Stimulated activated CD4-positive, alpha-beta T cell treated with anti-CD3 and anti-CD28 coated beads, Interleukin-15, amount 100 ng/mL, for 1 hour (primary cell): ENCODE results near the gene IGF2R.
"Not testable (repeated sequence)": the region's sequence is repeated elsewhere in the genome, so short reads cannot be mapped to it uniquely, and the experiment has no call there.

Experiments used
- DNase-seq, 2 donors: peaks; one replicate each; pipeline ENCODE4 v3.0.0-alpha.2; 2020; ENCODE audit warnings: low read depth in 1 of 2, low spot score in 1 of 2

IGF2R gene

GRCh38 chr6:159996087-159996622 lies 27.3 kb downstream of the IGF2R start:
- no peak for DNase-seq

GRCh38 chr6:159996626-159997497 lies 28.0 kb downstream of the IGF2R start:
- no peak for DNase-seq

DNA sequence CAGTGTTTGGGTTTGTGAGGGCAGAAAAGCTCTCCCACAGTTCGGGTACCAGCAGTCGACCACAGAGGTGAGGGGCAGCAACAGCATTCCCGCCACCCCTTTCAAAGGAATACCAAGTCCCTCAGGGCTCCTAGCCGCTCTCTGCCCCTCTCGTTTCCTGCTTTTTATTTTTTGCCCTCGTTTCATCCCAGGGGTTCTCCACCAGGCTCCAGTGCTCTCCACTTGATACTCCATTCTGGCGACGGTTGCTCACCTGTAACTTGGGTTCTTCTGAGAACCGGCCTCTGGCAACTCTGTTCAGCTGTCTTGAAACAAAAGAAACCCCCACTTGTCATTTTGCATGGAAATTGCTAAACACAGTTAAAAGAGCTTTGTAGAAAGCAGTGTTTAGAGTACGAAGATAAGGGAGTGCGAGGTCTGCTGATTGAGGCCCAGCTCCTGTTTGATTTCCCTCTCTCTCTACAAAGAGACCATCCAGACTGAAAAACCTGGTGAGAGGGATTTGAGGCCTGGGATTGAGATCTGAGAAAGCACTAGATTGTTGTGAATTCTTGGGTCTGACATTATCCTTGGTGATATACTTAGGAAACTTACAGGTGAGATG lies 28.7 kb downstream of the IGF2R start:
- DNase-seq: no peak

DNA sequence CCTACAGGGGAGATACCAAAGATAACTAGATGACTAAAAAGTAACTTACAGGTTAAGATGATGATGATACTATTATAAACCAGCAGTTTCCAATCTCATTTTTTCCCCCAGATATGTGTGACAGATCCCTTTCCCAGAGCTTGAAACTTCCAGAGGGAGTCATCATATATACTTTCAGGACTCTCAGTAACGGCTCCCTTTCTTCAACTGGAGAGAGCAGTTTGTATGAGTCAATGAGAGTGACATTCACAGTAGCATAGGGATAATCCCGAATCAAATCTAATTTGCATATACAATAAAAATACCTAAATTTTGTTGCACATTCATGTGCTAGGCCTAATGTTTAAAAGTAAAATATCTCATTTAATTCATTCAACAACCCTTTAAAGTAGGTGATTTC lies 29.7 kb downstream of the IGF2R start:
- DNase-seq: no peak

DNA sequence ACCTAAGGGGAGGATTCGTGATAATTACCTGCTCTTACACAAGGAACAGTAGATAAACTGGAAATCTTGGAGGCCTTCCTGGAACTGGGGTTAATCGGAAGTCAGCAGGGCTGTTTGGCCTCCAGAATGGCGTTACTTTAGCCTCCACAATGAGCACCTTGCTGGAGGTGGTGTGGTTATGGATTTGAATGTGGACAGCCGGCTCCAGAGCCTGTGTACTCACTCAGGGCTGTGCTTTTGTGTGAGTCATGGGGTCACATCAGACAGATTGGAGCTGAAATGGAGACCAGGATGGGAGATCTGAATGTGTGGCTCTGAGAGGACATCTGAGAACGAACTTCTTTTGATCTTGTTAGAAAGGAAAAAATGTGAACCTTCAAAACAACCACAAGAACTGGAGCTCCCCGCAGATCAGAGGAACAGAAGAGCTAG lies 30.4 kb downstream of the IGF2R start:
- no peak for DNase-seq

DNA sequence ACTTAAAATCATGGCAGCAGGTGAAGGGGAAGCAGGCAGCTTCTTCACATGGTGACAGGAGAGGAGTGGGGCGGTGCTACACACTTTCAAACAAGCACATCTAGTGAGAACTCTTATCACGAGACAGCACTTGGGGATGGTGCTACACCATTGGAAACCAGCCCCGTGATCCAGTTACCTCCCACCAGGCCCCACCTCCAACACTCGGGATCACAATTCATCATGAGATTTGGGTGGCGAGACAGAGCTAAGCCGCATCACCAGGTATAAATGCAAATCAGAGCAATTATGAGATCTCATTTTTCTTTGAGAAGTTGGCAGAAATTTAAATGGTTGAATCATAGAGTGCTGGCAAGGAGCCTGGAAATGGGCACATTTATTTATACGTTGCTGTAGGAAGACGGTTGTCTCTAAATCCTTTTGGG lies 31.4 kb downstream of the IGF2R start:
- no peak for DNase-seq

DNA sequence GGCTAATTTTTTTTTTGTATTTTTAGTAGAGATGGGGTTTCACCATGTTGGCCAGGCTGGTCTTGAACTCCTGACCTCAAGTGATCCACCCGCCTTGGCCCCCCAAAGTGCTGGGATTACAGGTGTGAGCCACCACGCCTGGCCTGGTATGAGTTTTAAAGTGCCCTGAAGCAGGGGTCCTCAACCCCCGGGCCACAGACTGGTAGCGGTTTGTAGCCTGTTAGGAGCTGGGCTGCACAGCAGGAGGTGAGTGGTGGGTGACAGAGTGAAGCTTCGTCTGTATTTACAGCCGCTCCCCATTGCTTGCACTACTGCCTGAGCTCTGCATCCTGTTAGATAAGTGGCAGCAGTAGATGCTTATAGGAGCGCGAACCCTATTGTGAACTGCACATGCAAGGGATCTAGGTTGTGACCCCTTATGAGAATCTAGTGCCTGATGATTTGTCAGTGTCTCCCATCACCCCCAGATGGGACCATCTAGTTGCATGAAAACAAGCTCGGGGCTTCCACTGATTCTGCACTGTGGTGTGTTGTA lies 32.1 kb downstream of the IGF2R start:
- DNase-seq: not testable (repeated sequence)

GRCh38 chr6:160002882-160003281 lies 34.0 kb downstream of the IGF2R start:
- DNase-seq: no peak

- DNase-seq: no peak
Observed at GRCh38 chr6:160004018-160004417, 35.1 kb downstream of the IGF2R start.

- no peak for DNase-seq
Observed at GRCh38 chr6:160004419-160005175, 35.7 kb downstream of the IGF2R start.

DNA sequence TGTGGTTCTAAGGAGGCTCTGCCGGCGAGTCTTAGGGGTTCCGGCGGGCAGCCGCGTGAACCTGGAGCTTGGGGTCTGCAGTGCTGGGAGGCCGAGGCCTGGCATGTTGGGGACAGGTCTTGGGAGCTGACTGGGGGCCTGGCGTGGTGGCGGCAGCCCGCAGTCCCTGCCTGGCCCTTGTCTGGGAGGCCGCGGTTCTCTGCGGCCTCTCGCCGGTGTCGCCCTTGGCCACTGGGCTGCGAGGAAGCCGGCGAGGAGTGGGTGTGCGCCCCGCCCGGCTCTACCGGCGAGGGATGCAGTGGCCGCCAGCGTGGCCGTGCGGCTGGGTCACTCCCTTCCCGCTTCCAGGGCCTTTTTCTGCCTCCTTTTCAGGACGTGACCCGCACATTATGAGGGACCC lies 36.3 kb downstream of the IGF2R start:
- DNase-seq: no peak

DNA sequence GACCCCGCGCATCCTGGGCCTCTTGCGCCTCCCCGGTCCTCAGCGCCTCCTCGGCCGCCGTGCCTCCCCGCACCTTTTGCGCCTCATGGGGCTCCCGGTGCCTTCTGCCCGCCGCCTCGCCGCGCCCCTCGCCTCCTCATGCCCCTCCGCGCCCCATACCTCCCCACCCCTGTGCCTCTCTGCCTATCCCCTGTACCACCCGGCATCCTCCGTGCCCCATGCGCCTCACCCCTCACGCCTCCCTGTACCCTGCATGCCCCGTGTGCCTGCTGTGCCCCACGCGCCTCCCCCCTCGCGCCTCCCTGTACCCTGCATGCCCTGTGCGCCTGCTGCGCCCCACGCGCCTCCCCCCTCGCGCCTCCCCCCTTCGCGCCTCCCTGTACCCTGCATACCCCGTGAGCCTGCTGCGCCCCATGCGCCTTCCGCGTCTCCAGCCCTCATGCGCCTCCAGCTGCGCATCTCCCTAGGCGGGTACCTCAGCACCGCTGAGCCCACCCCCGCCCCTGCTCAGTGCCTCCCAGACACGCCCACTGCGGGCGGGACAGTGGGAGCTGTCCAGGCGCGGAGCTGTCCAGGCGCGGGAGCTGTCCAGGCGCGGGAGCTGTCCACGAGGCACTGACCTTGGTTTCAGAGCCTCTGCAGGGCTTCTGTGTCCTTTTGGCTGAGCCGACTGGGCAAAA lies 37.1 kb downstream of the IGF2R start:
- DNase-seq: no peak

DNA sequence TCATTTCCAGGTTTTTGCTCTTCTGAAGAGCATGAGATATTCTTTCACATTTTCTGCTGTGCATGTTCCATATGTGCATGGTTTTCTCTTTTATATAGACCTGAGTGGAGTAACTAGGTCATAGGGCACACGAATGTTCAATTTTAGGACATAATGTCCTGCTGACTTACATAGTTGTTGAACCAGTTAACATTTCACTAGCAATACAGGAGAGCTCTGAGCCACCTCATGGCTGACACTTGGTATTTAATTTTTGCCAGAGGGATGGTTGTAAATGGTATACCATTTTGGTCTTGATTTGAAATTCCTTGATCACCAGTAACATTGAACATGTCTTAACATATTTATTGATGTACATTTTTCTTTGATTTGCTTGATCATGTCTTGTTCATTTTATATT lies 38.3 kb downstream of the IGF2R start:
- DNase-seq: no peak

DNA sequence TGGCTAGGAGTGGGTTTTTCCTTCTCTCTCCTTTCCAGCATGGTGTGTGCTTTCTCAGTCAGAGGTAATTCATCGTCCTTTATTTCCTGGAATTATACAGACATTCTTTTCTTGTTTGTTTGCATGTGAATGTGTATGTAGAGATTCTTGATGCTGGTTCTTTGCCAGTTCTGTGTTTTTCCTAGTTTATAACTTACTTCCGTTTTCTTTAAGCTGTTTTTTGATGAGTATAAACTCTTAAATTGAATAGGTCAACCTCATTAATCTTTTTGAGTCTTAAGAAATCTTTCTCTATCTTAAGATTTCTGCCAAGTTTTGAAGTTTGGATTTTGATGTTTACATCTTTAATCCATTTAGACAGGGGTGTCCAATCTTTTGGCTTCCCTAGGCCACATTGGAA lies 38.7 kb downstream of the IGF2R start:
- DNase-seq: no peak

- no peak for DNase-seq
Observed at GRCh38 chr6:160010067-160010466, 41.2 kb downstream of the IGF2R start.

GRCh38 chr6:160013987-160014868 lies 45.3 kb downstream of the IGF2R start:
- no peak for DNase-seq

GRCh38 chr6:160014869-160015182 lies 45.9 kb downstream of the IGF2R start:
- no peak for DNase-seq

- DNase-seq: no peak
Observed at GRCh38 chr6:160015778-160016684, 47.1 kb downstream of the IGF2R start.

DNA sequence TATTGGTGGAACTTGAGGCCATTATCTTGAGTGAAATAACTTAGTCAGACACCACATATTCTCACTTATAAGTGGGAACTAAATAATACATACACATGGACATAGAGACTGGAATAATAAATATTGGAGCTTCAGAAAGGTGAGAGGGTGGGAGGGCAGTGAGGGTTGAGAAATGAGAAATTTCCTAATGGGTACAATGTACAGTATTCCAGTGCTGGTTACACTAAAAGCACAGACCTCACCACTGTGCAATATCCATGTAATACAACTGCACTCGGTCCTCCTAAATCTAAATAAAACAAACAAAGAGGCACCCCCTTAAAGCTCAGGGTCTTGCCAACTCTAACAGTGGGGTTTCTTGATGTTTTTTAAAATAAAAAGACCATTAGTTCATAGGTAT lies 53.2 kb downstream of the IGF2R start:
- DNase-seq: no peak
